Putamen (tissue), 1 donor: Measurements from ENCODE around the gene UBXN11.
"Not testable (repeated sequence)": the region's sequence is repeated elsewhere in the genome, so short reads cannot be mapped to it uniquely, and the experiment has no call there.

Experiments
- DNase-seq: peaks from one replicate; pipeline ENCODE4 v3.0.0-alpha.2; 2016; ENCODE audit warnings: low spot score

Gene UBXN11

DNA sequence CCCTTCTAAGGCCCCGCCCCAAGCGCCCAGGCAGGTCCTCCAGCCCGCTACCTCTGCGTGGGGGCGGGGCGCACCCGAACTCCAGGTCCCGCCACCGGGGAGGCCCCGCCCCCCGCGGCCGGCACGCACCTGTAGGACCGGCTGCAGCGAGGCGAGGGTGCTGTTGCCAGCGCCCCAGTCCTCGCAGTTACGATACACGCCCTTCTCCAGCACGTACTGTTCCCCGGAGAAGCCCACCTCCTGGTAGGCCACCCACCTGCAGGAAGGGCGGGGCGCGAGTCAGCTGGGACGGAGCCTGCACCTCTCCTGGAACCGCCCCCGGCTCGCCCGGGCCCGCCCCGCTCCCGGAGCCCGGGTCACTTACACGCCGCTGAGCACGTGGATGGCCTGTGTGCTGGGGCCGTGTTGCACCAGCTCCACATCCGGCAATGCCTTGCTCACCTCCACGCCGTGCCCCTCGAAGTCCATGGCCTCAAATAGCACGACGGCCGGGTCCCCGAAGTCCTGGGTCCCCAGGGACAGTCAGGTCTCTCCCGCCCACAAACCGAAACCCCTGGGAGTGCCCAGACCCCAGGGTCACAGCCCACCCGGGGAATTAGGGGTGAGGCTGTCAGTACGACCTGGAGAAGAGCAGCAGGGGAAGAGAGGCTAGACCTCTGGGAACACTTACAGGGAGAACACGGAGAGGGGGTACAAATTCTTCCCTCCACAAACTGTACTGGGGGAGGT, 30.2 kb upstream of the UBXN11 start:
- no peak for DNase-seq

DNA sequence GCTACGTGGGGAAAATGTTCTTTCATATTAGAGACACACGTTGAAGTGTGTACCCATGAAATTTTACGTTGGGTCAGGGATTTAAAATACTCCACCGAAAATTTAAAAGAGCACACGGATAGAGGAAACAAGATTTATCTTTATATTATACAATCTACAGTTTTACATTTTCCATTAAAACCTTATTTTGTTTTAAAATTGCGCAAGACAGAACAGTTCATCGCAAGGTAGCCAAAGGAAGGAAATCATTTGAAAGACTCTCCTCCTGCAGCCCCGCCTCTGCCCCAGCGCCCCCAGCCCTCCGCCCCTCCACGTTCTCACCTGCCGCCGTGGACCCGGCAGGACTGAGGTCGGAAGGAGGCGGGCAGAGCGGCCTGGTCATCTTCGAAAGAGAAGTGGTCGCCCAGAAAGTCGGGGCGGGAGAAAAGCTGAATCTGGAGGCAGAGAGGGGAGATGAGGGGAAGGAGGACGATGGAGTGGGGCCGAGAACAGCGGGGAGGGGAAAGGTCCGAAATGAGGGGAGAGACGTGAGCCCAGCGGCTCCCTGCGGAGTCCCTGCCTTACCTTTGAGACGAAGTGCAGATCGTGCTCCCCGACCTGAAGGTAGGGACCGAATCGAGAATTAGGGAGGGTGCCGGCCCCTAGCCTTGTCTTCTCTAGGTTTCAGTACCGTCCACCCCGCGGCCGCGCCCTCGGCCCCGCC, 29.5 kb upstream of the UBXN11 start:
- no peak for DNase-seq

DNA sequence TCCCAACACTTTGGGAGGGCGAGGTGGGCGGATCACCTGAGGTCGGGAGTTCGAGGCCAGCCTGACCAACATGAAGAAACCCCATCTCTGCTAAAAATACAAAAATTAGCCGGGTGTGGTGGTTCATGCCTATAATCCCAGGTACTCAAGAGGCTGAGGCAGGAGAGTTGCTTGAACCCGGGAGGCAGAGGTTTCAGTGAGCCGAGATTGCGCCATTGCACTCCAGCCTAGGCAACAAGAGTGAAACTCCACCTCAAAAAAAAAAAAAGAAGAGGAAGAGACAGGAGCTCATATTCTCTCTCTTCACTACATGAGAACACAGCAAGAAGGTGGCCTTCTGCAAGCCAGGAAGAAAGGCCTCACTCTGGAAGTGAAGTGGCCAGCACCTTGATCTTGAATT, 26.9 kb upstream of the UBXN11 start:
- not testable (repeated sequence) for DNase-seq

DNA sequence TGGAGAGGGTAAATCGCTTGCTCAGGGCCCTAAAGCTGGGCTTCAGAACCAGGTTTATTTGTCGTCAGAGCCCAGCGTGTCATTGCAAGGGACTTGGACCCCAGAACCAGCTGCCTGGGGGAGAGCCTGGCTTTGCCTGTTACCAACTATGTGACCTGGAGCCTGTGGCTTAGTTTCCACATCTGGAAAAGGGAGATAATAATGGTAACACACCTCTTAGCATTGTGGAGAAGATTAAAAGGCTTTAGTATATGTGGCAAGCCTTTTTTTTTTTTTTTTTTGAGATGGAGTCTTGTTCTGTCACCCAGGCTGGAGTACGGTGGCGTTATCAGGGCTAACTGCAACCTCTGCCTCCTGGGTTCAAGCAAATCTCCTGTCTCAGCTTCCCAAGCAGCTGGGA, 23.8 kb upstream of the UBXN11 start:
- no peak for DNase-seq

DNA sequence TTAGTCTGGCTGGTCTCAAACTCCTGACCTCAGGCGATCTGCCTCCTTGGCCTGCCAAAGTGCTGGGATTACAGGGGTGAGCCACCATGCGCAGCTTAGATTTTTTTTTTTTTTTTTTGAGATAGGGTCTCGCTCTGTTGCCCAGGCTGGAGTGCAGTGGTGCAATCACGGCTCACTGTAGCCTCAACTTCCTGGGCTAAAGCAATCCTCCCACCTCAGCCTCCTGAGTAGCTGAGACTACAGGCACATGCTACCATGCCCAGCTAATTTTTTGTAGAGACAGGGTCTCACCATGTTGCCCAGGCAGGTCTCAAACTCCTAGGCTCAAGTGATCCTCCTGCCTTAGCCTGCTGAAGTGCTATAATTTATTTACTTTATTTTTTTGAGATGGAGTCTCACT, 22.9 kb upstream of the UBXN11 start:
- DNase-seq = not testable (repeated sequence)

DNA sequence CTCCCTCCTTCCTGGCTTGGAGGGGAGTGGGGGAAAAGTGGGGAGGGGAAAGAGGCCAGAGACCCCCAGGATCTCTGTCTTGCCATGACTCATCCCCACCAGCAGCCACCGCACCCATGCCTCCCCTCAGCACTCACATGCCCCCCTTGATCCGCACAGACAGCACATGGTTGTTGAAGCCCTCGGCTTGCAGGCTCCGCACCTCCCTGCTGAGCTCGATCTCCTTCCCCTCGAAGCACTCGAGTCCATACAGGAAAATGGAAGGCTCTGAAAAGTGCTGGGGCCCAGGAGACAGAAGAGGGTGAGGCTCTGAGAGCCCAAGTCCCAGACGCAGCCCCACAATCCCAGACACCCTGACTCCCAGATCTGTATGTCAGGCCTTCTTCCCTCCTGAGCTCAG, 22.2 kb upstream of the UBXN11 start:
- no peak for DNase-seq

DNA sequence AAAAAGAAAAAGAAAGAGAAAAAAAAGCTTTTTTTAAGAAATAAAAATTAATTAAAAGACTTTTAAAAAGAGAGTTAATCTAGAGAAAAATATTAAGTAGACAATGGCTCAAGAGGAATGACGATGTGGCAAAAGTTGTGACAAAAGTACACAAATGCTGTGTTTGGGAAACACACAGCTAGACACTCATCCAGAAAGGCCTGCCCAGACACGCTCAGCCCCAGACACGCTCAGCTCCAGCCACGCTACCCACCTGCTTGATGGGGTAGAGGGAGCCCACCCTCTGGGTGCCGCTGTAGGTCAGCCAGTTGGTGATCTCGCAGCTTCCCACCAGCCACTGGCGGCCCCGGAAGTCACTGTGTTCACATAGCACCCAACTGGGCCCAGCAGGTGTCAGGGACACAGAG, 21.5 kb upstream of the UBXN11 start:
- no peak for DNase-seq

DNA sequence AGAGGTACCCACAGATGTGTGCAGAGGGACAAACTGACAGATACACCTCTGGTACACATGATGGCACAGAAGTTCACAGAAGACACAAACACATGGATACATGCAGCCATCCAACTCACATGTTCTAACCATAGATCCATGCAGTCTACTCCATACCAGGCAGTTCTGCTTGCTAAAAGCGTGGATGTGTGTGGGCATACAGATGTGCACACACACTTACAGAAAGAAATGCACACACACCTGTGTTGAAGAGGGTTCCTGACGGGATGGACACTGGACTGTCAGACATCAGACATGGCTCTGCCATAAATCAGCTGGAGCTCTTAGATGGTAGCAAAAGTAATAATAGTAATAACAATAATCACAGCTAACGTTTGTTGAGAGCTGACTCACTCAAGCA, 18.1 kb upstream of the UBXN11 start:
- DNase-seq = no peak

DNA sequence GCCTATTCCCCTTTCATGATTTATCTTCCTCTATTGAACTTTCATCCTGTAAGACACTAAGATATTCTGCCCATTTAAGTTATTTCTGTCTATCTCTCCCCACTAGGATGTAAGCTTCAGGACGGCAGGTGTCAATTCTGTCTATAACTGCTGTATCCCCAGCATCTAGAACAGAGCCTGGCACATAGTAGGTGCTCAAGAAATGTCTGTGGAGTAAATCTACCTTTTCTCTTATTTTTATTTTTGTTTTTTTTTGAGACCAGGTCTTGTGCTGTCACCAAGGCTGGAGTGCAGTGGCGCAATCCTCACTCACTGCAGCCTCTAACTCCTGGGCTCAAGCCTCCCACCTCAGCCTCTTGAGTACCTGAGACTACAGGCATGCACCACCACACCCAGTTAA, 16.9 kb upstream of the UBXN11 start:
- no peak for DNase-seq

DNA sequence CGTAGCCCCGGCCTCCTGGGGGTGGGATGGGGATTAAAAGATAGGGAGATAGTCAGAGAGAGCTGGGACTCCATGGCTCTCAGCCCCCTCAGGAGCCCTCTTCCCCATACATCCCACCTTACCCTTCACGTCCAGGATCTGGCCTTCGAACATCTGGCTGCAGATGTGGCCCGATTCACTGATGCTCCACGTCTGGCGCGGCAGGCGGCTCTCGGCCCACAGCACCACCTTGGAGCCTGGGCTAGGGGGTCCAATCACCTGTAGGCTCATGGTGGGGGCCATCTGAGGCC, 15.6 kb upstream of the UBXN11 start:
- DNase-seq = no peak

DNA sequence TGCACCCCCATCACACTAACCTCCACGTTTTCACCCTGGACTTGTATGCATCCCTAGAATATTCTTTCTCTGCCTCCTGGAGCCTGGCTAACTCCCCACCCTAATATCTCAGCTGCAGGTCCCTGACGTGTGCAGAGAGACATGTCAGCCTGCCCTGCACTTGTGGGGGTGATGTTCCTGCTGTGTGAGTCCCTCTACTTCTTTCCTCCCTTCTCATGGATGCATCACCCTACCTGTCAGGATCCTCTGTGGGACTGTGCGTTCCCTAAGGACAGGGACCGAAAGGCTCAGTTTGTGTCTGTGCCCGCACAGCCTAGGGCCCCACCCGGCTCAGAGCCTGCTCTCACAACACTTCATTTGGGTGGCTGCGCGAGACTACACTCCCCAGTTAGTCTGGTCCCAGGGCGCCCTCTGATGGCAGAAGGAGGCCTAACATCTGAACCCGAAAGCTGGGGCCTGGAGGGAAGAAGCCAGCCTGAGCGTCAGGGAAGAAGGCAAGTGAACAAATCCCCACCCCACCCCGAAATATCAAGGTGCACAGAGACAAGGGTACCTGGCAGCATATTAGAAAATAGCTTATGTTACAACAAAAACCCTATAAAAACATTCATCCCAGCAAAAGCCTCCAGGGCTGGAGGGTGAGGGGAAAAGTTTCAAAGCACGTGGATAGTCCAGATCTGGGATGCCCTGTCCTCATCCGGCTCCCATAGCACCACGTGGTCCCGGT, 15.0 kb upstream of the UBXN11 start:
- peak; percentile 87 for DNase-seq

DNA sequence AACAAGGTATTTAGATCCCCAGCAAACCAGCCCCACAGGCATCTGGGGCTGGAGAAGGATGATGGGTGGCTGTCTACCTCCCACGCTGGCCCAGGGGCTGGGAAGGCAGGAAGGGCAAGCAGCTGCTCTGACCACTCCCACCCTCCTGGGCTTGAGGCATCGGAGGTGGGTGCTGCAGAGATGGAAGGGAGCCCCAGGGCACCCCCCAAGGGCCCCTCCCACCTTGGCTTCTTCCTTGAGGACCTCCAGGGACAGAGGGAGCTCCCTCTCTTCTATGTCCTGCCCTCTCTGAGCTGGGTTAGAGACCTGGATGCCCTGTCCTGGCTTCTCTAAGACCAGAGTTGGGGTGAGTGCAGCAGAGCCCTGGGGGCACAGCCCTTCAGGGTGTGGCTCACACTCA, 14.5 kb upstream of the UBXN11 start:
- no peak for DNase-seq

DNA sequence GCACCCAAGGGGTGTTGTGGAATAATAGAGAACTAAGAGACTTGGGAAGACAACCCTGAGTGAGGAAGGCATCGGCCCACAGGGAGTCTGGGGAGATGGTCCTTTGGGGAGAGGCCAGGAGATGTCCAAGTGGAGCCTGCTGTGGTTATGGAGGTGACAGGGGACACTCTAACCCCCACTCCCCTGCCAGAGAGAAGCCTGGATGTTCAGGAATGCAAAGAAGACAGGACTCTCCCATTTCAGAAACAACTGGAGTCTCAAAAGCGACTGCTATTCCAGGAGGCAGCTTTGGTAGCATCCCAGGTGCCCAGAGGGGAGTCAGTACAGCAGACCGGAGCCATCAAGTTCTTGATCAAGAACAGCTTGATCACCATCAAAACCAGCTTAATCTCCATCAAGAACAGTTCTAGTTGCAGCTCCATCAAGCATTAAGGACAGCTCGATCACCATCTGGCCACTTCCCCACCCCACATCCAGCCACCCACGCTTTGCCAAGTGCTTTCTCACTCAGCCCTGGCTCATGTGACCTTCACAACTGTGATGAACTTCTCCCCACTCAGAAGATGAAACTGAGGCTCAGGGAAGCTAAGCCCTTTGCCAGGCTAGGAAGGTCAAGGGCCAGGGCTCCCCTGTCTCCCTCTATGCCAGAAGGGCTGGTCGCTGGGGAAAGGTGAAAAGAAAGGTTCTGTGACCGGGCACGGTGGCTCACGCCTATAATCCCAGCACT, 12.1 kb upstream of the UBXN11 start:
- no peak for DNase-seq

DNA sequence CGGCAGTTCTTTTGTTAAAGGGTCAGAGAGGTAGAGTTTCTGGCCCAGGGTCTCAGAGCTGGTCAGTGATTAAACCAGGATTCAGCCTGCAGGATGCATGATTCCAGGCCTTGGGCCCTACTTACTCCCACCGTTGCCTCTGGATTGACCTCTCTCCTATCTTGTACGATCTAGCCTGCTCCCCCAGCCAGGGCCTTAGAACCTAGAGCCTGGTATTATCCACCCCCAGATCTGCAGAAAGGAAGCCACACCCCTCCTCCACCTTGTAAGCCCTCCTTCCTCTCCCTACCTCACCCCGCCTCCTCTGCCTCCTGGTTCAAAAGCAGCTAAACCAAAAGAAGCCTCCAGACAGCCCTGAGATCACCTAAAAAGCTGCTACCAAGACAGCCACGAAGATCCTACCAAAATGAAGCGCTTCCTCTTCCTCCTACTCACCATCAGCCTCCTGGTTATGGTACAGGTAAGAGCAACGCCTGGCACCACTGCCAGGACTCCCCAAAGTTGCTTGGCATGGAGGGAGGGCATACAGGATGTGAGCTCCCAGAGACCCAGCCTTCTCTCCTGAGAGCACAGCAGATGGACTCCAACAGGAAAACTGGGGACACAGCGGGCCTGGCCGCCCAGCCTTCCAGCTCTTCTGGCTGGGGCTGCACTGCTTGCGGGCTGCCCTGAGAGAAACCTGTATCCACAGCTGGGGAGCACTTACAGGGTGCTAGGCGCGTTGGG, 11.3 kb upstream of the UBXN11 start, which contains the start of gene CD52:
Gene CD52, plus strand, starts transcription at position 347 of the 726 bp plus-strand sequence. Its CDS starts 60 bp downstream, at position 407.
- no peak for DNase-seq

DNA sequence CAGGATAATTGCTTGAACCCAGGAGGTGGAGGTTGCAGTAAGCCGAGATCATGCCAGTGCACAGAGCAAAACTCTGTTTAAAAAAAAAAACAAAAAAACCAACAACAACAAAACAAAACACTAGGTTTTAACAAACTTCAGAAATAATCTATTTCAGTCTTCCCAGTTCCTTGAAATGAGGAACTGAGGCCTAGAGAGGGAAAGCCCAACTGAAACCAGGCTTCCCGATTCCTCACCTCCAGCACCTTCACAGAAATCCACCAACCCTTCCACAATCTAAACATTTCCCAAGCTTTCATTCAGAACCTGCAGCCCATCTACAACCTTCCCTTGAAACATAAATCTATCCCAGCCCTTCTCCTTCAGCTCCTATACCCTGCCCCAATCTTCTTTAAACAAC, 10.7 kb upstream of the UBXN11 start:
- DNase-seq = no peak

DNA sequence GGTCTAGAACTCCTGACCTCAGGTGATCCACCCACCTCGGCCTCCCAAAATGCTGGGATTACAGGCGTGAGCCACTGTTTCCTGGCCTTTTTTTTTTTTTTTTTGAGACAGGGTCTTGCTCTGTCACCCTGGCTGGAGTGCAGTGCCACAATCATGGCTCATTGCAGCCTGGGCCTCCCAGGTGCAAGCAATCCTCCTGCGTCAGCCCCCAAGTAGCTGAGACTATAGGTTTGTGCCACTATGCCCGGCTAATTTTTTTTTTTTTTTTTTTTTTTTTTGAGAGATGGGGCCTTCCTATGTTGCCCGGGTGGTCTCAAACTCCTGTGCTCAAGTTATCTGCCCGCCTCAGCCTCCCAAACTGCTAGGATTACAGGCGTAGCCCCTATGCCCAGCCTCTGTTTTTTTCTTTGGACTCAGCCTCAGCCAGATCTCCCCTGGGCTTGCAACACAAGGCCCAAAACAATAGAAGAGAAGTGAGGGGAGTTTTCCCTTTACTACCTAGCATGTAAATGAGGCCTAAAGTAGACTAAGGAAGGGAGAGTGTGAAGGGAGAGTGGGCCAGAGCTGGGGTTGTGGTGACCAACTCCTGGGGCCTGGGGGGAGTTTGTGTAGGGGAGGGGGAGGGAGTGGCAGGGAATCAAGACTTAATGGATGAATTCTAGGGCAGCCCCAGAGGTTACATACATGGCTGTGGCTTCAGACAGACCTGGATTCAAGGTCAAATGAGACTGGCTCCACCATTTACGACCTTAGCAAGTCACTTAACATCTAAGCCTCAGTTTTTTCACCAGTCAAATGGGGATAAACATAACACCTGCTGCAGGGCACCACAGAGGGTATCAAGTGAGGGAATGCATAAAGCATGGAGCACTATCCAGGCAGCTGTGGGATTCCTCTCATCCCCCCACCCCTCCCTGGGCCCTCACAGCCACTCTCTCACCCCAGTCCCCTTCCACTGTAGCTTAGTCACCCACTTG, 9.7 kb upstream of the UBXN11 start:
- no peak for DNase-seq

DNA sequence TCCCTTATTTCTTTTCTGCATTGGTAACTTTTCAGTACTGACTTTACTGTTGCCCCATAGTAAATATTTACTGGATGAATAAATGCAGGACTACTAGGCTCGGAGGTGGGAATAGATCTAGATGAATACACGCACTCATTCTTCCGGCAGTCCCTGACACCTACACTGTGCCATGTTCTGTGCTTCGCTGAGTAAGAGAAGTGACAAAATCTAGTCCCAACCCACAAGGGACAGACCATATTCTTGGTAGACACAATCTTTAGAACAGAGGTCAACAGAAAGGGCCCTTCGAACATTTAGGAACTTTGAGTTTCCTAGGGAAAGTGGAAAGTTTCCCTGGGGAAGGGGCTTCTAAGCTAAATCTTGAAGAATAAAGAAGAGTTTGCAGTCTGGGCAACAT, 8.1 kb upstream of the UBXN11 start:
- no peak for DNase-seq

DNA sequence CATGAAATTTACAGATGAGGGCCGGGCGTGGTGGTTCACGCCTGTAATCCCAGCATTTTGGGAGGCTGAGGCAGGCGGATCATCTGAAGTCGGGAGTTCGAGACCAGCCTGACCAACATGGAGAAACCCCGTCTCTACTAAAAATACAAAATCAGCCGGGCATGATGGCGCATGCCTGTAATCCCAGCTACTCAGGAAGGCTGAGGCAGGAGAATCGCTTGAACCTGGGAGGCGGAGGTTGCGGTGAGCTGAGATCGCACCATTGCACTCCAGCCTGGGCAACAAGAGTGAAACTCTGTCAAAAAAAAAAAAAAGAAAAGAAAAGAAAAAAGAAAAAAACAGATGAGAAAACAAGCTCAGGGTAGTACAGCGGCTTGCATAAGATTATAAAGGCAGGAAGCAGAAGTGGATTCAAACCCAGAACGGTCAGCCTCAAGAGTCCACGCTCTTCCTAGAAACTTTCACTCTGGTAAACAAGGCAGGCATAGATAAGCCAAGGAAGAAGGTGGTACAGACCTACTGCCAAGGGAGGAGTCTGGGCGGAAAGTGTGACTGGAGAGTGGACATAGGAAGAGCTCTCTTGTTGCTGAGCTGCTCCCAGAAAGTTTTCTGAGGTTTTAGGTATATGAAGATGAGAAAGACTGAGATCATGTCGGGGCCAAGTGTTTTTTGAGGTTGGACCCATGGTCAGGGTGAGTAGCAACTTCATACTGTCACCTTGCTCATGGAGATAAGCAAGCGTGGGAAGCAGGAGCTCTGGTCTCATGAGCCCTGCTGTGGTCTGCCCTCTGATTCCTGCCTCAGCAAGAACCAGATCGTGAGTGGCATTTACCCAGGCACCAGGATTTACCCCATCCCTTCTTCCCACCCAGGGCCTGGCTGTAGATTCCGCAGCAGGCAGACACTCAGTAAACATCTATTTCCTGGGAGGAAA, 1.8 kb upstream of the UBXN11 start:
- DNase-seq = not testable (repeated sequence)

DNA sequence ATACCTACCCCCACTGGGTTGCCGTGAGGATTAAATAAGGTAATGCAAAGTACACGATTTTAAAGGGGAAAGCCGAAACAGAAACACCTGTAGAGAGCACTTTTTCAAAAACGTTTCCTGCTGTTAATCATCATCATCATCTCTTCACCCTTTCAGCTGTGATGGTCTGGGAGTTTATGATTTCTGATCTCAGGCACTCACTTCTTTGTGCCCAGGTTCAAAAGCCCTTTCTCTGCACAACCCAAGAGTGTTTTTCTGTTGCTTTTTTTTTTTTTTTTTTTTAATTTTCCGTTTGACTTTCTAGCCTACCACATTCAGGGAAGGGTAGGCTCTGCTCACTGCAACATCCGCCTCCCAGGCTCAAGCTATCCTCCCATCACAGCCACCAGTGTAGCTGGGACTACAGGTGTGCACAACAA, 936 bp upstream of the UBXN11 start:
- DNase-seq = no peak
